Ishikawa (cell line): ENCODE measurements around the gene SCN4A.

Experiments used
- CEBPB ChIP-seq: IDR thresholded peaks from 2 replicates; pipeline ENCODE4 v1.6.1; 2012
- CREB1 ChIP-seq: IDR thresholded peaks from 2 replicates; pipeline ENCODE4 v1.6.1; 2012; ENCODE audit warnings: low read depth
- EGR1 ChIP-seq: IDR thresholded peaks from 2 replicates; pipeline ENCODE4 v1.6.1; 2012
- EP300 ChIP-seq: IDR thresholded peaks from 2 replicates; pipeline ENCODE4 v1.6.1; 2012; ENCODE audit warnings: borderline replicate concordance
- FOXM1 ChIP-seq: IDR thresholded peaks from 2 replicates; pipeline ENCODE4 v1.6.1; 2012; ENCODE audit warnings: low read depth, borderline replicate concordance
- MAX ChIP-seq: IDR thresholded peaks from 2 replicates; pipeline ENCODE4 v1.6.1; 2012
- NFIC ChIP-seq: IDR thresholded peaks from 2 replicates; pipeline ENCODE4 v1.6.1; 2012
- RAD21 ChIP-seq: IDR thresholded peaks from 2 replicates; pipeline ENCODE4 v1.6.1; 2012; ENCODE audit warnings: low read depth
- REST ChIP-seq: IDR thresholded peaks from 2 replicates; pipeline ENCODE4 v1.6.1; 2012; ENCODE audit warnings: low read depth, mild to moderate bottlenecking
- TAF1 ChIP-seq: IDR thresholded peaks from 2 replicates; pipeline ENCODE4 v1.6.1; 2012; ENCODE audit warnings: low read depth, mild to moderate bottlenecking
- TCF12 ChIP-seq: IDR thresholded peaks from 2 replicates; pipeline ENCODE4 v1.6.1; 2012; ENCODE audit warnings: low read depth
- TEAD4 ChIP-seq: IDR thresholded peaks from 2 replicates; pipeline ENCODE4 v1.6.1; 2012
- USF1 ChIP-seq: IDR thresholded peaks from 2 replicates; pipeline ENCODE4 v1.6.1; 2012
- YY1 ChIP-seq: IDR thresholded peaks from 2 replicates; pipeline ENCODE4 v1.6.1; 2012; ENCODE audit warnings: low read depth
- ZBTB7A ChIP-seq: IDR thresholded peaks from 2 replicates; pipeline ENCODE4 v1.6.1; 2012; ENCODE audit warnings: low read depth

The SCN4A gene

GRCh38 chr17:63949576-63950250 is 23.0 kb downstream of the SCN4A start:
- TF ChIP-seq TAF1 (no peak), USF1 (no peak), ZBTB7A (no peak), MAX (no peak), CEBPB (no peak), REST (no peak), EGR1 (no peak), TEAD4 (no peak), YY1 (no peak), NFIC (no peak), TCF12 (no peak), CREB1 (no peak), RAD21 (no peak), FOXM1 (no peak)

- TF ChIP-seq ZBTB7A (no peak), NFIC (no peak), REST (no peak), TCF12 (no peak), CEBPB (no peak), YY1 (no peak), CREB1 (no peak), FOXM1 (no peak), TAF1 (no peak), TEAD4 (no peak), MAX (no peak), RAD21 (no peak), EGR1 (no peak)
Observed at GRCh38 chr17:63948521-63948920, 24.2 kb downstream of the SCN4A start.

- TF ChIP-seq TAF1 (no peak), USF1 (no peak), TCF12 (no peak), RAD21 (no peak), NFIC (no peak), CREB1 (no peak), MAX (no peak), TEAD4 (no peak), YY1 (no peak), REST (no peak), FOXM1 (no peak), EP300 (no peak), EGR1 (no peak), CEBPB (no peak), ZBTB7A (no peak)
Observed at GRCh38 chr17:63947711-63948330, 24.9 kb downstream of the SCN4A start.
